Activated CD4-positive, alpha-beta T cell treated with anti-CD3 and anti-CD28 coated beads, Interleukin-2, amount 10 ng/mL, durations not matched to agents 24 days and 14 days (primary cell): ENCODE measurements around the gene EDC4. TPM values are rescaled to one million over a fixed set of nuclear protein-coding genes. Genes with fewer than 3 reads are reported as not detected.
"Not testable (repeated sequence)": the region's sequence is repeated elsewhere in the genome, so short reads cannot be mapped to it uniquely, and the experiment has no call there.

Experiments used
- DNase-seq: peaks from one replicate; pipeline ENCODE4 v3.0.0; 2022
- H3K27ac Mint-ChIP-seq: one replicate; pipeline ENCODE4 v1.8.0; 2022; ENCODE audit warnings: mild to moderate bottlenecking, mixed read lengths
- H3K27me3 Mint-ChIP-seq: one replicate; pipeline ENCODE4 v1.8.0; 2022; ENCODE audit warnings: mixed read lengths
- H3K36me3 Mint-ChIP-seq: one replicate; pipeline ENCODE4 v1.8.0; 2022; ENCODE audit warnings: low read depth, mild to moderate bottlenecking, mixed read lengths
- H3K4me1 Mint-ChIP-seq: one replicate; pipeline ENCODE4 v1.8.0; 2021; ENCODE audit warnings: mixed read lengths
- H3K4me3 Mint-ChIP-seq: one replicate; pipeline ENCODE4 v1.8.0; 2022; ENCODE audit warnings: mild to moderate bottlenecking, moderate library complexity, mixed read lengths
- H3K9me3 Mint-ChIP-seq: one replicate; pipeline ENCODE4 v1.8.0; 2021; ENCODE audit warnings: mixed read lengths
- intact Hi-C: fragments of 100-400 bp; cut with micrococcal nuclease; formaldehyde crosslinking; loops from one replicate; pipeline ENCODE4 v1.15.1; 2023
- total RNA-seq: library from RNA; stranded (reverse); gene quantifications from 2 replicates; pipeline ENCODE4 v1.2.3, GENCODE V29; 2022

EDC4 gene
- 112 and 122 TPM in 2 replicates for total RNA-seq

- H3K27ac Mint-ChIP-seq = peak within 1 kb of the TSS; percentile 88
- peak; percentile 98 for DNase-seq
- H3K4me1 Mint-ChIP-seq = peaks cover 27% of the 10 kb centered on the region
- peaks cover 44% of the 10 kb centered on the region for H3K36me3 Mint-ChIP-seq
- no peaks in the 10 kb centered on the region for H3K9me3 Mint-ChIP-seq
- intact Hi-C loops = loop anchor here (1.0 to 5.0 kb wide), 4 partner anchors 20 to 64 kb away; partner anchors contain the start of genes CENPT, PSKH1 and PSMB10
- H3K27me3 Mint-ChIP-seq = no peaks in the 10 kb centered on the region
- peak within 1 kb of the TSS; percentile 86 for H3K4me3 Mint-ChIP-seq
Observed at GRCh38 chr16:67872631-67873434, at the start of gene EDC4. TSS of gene EDC4 (plus strand) at chr16:67873052. CDS start at chr16:67873262, 210 bp downstream.

- intact Hi-C loops = no loop called here
- Mint-ChIP-seq H3K4me3 (no peak overlapping the region), H3K4me1 (no peaks in the 10 kb centered on the region), H3K27me3 (no peaks in the 10 kb centered on the region), H3K9me3 (no peaks in the 10 kb centered on the region), H3K36me3 (peaks cover 9% of the 10 kb centered on the region), H3K27ac (no peak overlapping the region)
- DNase-seq = no peak
Observed at GRCh38 chr16:67825119-67825518, 47.7 kb upstream of the EDC4 start.

GRCh38 chr16:67825906-67826305 lies 46.9 kb upstream of the EDC4 start:
- Mint-ChIP-seq H3K4me3 (no peak overlapping the region), H3K27ac (no peak overlapping the region), H3K27me3 (no peaks in the 10 kb centered on the region), H3K9me3 (no peaks in the 10 kb centered on the region), H3K4me1 (no peaks in the 10 kb centered on the region), H3K36me3 (peaks cover 12% of the 10 kb centered on the region)
- no peak for DNase-seq
- intact Hi-C loops = no loop called here

GRCh38 chr16:67828651-67829050 lies 44.2 kb upstream of the EDC4 start:
- intact Hi-C loops = no loop called here
- peaks cover 8% of the 10 kb centered on the region for H3K4me1 Mint-ChIP-seq
- no peaks in the 10 kb centered on the region for H3K9me3 Mint-ChIP-seq
- DNase-seq = peak; percentile 54
- H3K27me3 Mint-ChIP-seq = no peaks in the 10 kb centered on the region
- H3K27ac Mint-ChIP-seq = no peak overlapping the region
- H3K4me3 Mint-ChIP-seq = no peak overlapping the region
- peaks cover 13% of the 10 kb centered on the region for H3K36me3 Mint-ChIP-seq

GRCh38 chr16:67833030-67833414 lies 39.8 kb upstream of the EDC4 start:
- no peaks in the 10 kb centered on the region for H3K9me3 Mint-ChIP-seq
- peaks cover 8% of the 10 kb centered on the region for H3K4me1 Mint-ChIP-seq
- H3K27me3 Mint-ChIP-seq = no peaks in the 10 kb centered on the region
- H3K27ac Mint-ChIP-seq = peak overlapping the region; percentile 93
- H3K4me3 Mint-ChIP-seq = peak overlapping the region; percentile 98
- intact Hi-C loops = loop anchor here (1.0 kb wide), 4 partner anchors 8 to 27 kb away; partner anchors contain the start of genes NUTF2, RANBP10 and TSNAXIP1
- H3K36me3 Mint-ChIP-seq = peaks cover 8% of the 10 kb centered on the region
- DNase-seq = peak; percentile 66

GRCh38 chr16:67833415-67834241 lies 39.2 kb upstream of the EDC4 start:
- intact Hi-C loops = loop anchor here (1.0 kb wide), 4 partner anchors 8 to 27 kb away; partner anchors contain the start of genes NUTF2, RANBP10 and TSNAXIP1
- Mint-ChIP-seq H3K4me1 (peaks cover 8% of the 10 kb centered on the region), H3K27me3 (no peaks in the 10 kb centered on the region), H3K27ac (peak overlapping the region; percentile 93), H3K9me3 (no peaks in the 10 kb centered on the region), H3K36me3 (peaks cover 8% of the 10 kb centered on the region), H3K4me3 (peak overlapping the region; percentile 98)
- peak; percentile 99 for DNase-seq

GRCh38 chr16:67834242-67834614 lies 38.6 kb upstream of the EDC4 start:
- Mint-ChIP-seq H3K4me3 (peak overlapping the region; percentile 98), H3K9me3 (no peaks in the 10 kb centered on the region), H3K27ac (no peak overlapping the region), H3K36me3 (peaks cover 6% of the 10 kb centered on the region), H3K27me3 (no peaks in the 10 kb centered on the region), H3K4me1 (peaks cover 8% of the 10 kb centered on the region)
- intact Hi-C loops = no loop called here
- no peak for DNase-seq

- intact Hi-C loops, H3K27ac Mint-ChIP-seq, H3K4me3 Mint-ChIP-seq, H3K36me3 Mint-ChIP-seq, H3K9me3 Mint-ChIP-seq, DNase-seq, H3K27me3 Mint-ChIP-seq: not testable (repeated sequence)
- peaks cover 13% of the 10 kb centered on the region for H3K4me1 Mint-ChIP-seq
Observed at GRCh38 chr16:67837190-67837589, 35.7 kb upstream of the EDC4 start.

- no peak overlapping the region for H3K4me3 Mint-ChIP-seq
- H3K27me3 Mint-ChIP-seq = no peaks in the 10 kb centered on the region
- H3K27ac Mint-ChIP-seq = no peak overlapping the region
- no peaks in the 10 kb centered on the region for H3K9me3 Mint-ChIP-seq
- H3K4me1 Mint-ChIP-seq = peaks cover 8% of the 10 kb centered on the region
- no peak for DNase-seq
- intact Hi-C loops = no loop called here
- no peaks in the 10 kb centered on the region for H3K36me3 Mint-ChIP-seq
Observed at GRCh38 chr16:67837811-67838210, 35.0 kb upstream of the EDC4 start.

- H3K9me3 Mint-ChIP-seq = no peaks in the 10 kb centered on the region
- no peak for DNase-seq
Observed at GRCh38 chr16:67841198-67841815, 31.5 kb upstream of the EDC4 start.

GRCh38 chr16:67841816-67842508 lies 30.9 kb upstream of the EDC4 start, which contains the start of gene THAP11:
TSS of gene THAP11 (plus strand) at chr16:67842320. CDS start at chr16:67842555, 235 bp downstream.
- H3K27ac Mint-ChIP-seq = peak within 1 kb of the TSS; percentile 94
- peak within 1 kb of the TSS; percentile 93 for H3K4me3 Mint-ChIP-seq
- peak; percentile 99 for DNase-seq
- no peaks in the 10 kb centered on the region for H3K9me3 Mint-ChIP-seq
- intact Hi-C loops = loop anchor here (1.0 to 10.0 kb wide), 4 partner anchors 9 to 597 kb away; partner anchors contain the start of genes CTCF, FHOD1, RANBP10 and SLC9A5
- H3K4me1 Mint-ChIP-seq = peaks cover 26% of the 10 kb centered on the region
- H3K27me3 Mint-ChIP-seq = no peaks in the 10 kb centered on the region
- peaks cover 9% of the 10 kb centered on the region for H3K36me3 Mint-ChIP-seq

More at GRCh38 chr16:67841198-67841815, 31.5 kb upstream of the EDC4 start:
- Mint-ChIP-seq H3K4me1 (peaks cover 26% of the 10 kb centered on the region), H3K27me3 (no peaks in the 10 kb centered on the region), H3K4me3 (peak overlapping the region; percentile 93), H3K27ac (peak overlapping the region; percentile 94), H3K36me3 (peaks cover 9% of the 10 kb centered on the region)
- intact Hi-C loops = loop anchor here (1.0 to 10.0 kb wide), 2 partner anchors 8 to 597 kb away; partner anchors contain the start of genes FHOD1 and SLC9A5

- Mint-ChIP-seq H3K27me3 (no peaks in the 10 kb centered on the region), H3K27ac (peak overlapping the region; percentile 94), H3K9me3 (no peaks in the 10 kb centered on the region), H3K36me3 (peaks cover 11% of the 10 kb centered on the region), H3K4me3 (peak overlapping the region; percentile 88), H3K4me1 (peaks cover 28% of the 10 kb centered on the region)
- intact Hi-C loops = loop anchor here (1.0 to 10.0 kb wide), 3 partner anchors 36 to 598 kb away; partner anchors contain the start of genes CTCF, FHOD1, RANBP10 and SLC9A5
- peak; percentile 89 for DNase-seq
Observed at GRCh38 chr16:67842509-67843342, 30.1 kb upstream of the EDC4 start.
